Heart right ventricle (tissue), 16 donors: ENCODE measurements around the gene CEP57. TPM values are rescaled to one million over a fixed set of nuclear protein-coding genes. Genes with fewer than 3 reads are reported as not detected.
A peak's percentile ranks its signal among the peaks of the same experiment; 100 is the strongest.

Experiments
- ATAC-seq, 8 donors: fragments of 200-7000 bp; cut with Tn5 transposase; one replicate each; pipeline ENCODE4 v1.9.1; 2020; ENCODE audit warnings: mild to moderate bottlenecking in 8 of 8, moderate library complexity in 8 of 8, moderate number of reproducible peaks in 1 of 8
- DNase-seq, 2 donors: peaks; one replicate each; pipeline ENCODE4 v3.0.0-alpha.2; 2020
- H3K27ac ChIP-seq, 10 donors: fragments of 200-600 bp; sonication (generic) in 2 of 10; one replicate each; pipeline versions ENCODE4 v1.5.0 to v1.8.0; 2020 to 2022; ENCODE audit warnings: mild to moderate bottlenecking in 3 of 10
- H3K27me3 ChIP-seq, 7 donors: fragments of 200-600 bp; one replicate each; pipeline ENCODE4 v1.8.0; 2021 to 2022; ENCODE audit warnings: mild to moderate bottlenecking in 2 of 7
- H3K36me3 ChIP-seq, 9 donors: fragments of 200-600 bp; sonication (generic) in 1 of 9; one replicate each; pipeline versions ENCODE4 v1.5.0 to v1.8.0; 2020 to 2022; ENCODE audit warnings: mild to moderate bottlenecking in 2 of 9
- H3K4me1 ChIP-seq, 9 donors: fragments of 200-600 bp; sonication (generic) in 1 of 9; one replicate each; pipeline versions ENCODE4 v1.5.0 to v1.8.0; 2020 to 2022; ENCODE audit warnings: mild to moderate bottlenecking in 4 of 9
- H3K4me3 ChIP-seq, 10 donors: fragments of 200-600 bp; sonication (generic) in 2 of 10; one replicate each; pipeline versions ENCODE4 v1.5.0 to v1.8.0; 2020 to 2022; ENCODE audit warnings: mild to moderate bottlenecking in 7 of 10, moderate library complexity in 2 of 10
- H3K9me3 ChIP-seq, 11 donors: fragments of 200-600 bp in 10 of 11; sonication (generic) in 2 of 11; one replicate each; pipeline versions ENCODE4 v1.5.0 to v1.8.0; 2013 to 2022; ENCODE audit warnings: mild to moderate bottlenecking in 2 of 11, control low read depth in 1 of 11, moderate library complexity in 1 of 11
- WGBS, 2 donors: extraction: QIAGEN DNeasy Blood & Tissue Kit; methylation state at CpG; one replicate each; pipeline ENCODE4 v1.1.7; 2013; ENCODE audit warnings: inconsistent platforms in 1 of 2; 5-methylcytosine and 5-hydroxymethylcytosine counted together
- intact Hi-C, 10 donors: fragments of 100-400 bp; cut with DNase I; formaldehyde crosslinking; loops; one replicate each; pipeline versions ENCODE4 v1.11.1 to v1.14.2; 2022
- polyA plus RNA-seq, 2 donors: library from polyadenylated mRNA; stranded (reverse); fragments of 200-250 nt; gene quantifications; one replicate each; pipeline ENCODE4 v1.2.3, GENCODE V29; 2013
- total RNA-seq, 10 donors: library from RNA; stranded (reverse); fragmentation: NEBNext Ultra II Directional in 3 of 10; extraction: Animal tissue kit (Norgen Biotek cat#: 25700) in 3 of 10; gene quantifications; one replicate each; pipeline versions ENCODE4 v1.2.1 to v1.2.4, GENCODE V29; 2021 to 2023
- TF ChIP-seq, protein P1 (sequence below), 9 donors: fragments of 200-600 bp; sonication (generic) in 2 of 9; IDR thresholded peaks; one replicate each; pipeline versions ENCODE4 v1.5.0 to v1.8.0; 2021 to 2022; ENCODE audit warnings: antibody characterized with exemption in 9 of 9, mild to moderate bottlenecking in 5 of 9, moderate library complexity in 1 of 9
- donor health status: Arrhythmogenic right ventricular cardiomyopathy.
- donor health status: ischemic (EF 13 %, LVEDD 7.1; RV severe dilation, severe dysfunction).
- donor health status: healthy with polysubstance abuse.
- donor health status: DM: no; HTN: yes; CAD: no.
- donor health status: DM: no; HTN: no; CAD: no.
- donor health status: ischemic (EF 25% LVEDD 6.9; RV normal size, moderate dysfunction).
- donor health status: ischemic (EF 25% LVEDD 5.7; RV mildly dilated, moderate dysfunction).
- donor health status: healthy.
- donor health status: DM: yes; HTN: yes; CAD: no.
- donor health status: Ischemic cardiomyopathy.
- donor health status: ischemic (EF 35%, LVEDD 5.7; RV mildly dilated, moderate dysfunction).
- donor health status: nonischemic (EF 11% LVEDD 7.7; RV severe dilation, severe dysfunction).
- donor health status: DM: yes; HTN: yes; CAD: no.
- donor health status: PGD.
- donor health status: ischemic (EF 29% LVEDD 5.4; RV normal size, mild dysfunction).
- donor health status: nonischemic (EF 23%, LVEDD 6.1; RV moderate dilation, normal function).

CEP57 gene
- total and polyA plus RNA-seq, 12 donors, result 9.1 to 28.5 (median 24.5) TPM

DNA sequence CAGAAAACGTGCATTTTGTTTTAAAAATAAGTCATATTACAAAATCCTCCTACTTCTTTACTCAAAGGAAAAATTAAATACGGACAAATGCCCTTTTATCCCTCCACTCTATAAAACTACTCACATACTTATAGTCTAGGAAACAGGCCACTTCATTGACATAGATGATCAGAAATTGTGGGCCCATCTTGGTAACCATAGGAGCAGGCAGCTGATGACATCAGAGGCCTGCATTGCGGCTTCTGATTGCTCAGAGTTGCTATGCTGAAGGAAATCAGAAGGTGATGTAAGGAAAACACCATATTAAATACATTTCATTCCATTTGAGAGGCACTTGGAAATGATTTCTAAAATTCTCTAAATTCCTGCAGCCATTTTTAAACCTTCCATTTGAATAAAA lies 27.8 kb upstream of the CEP57 start:
- Histone ChIP-seq H3K27me3 (peaks cover 0 to 5% (median 0%) of the 10 kb centered on the region in 7 donors), H3K36me3 (peaks cover 0 to 4% (median 0%) of the 10 kb centered on the region in 9 donors), H3K9me3 (no peaks in the 10 kb centered on the region), H3K27ac (no peak overlapping the region), H3K4me1 (peaks cover 0 to 10% (median 0%) of the 10 kb centered on the region in 9 donors), H3K4me3 (no peak overlapping the region)
- ATAC-seq, result no peak
- no peak for DNase-seq
- TF ChIP-seq, protein P1, sequence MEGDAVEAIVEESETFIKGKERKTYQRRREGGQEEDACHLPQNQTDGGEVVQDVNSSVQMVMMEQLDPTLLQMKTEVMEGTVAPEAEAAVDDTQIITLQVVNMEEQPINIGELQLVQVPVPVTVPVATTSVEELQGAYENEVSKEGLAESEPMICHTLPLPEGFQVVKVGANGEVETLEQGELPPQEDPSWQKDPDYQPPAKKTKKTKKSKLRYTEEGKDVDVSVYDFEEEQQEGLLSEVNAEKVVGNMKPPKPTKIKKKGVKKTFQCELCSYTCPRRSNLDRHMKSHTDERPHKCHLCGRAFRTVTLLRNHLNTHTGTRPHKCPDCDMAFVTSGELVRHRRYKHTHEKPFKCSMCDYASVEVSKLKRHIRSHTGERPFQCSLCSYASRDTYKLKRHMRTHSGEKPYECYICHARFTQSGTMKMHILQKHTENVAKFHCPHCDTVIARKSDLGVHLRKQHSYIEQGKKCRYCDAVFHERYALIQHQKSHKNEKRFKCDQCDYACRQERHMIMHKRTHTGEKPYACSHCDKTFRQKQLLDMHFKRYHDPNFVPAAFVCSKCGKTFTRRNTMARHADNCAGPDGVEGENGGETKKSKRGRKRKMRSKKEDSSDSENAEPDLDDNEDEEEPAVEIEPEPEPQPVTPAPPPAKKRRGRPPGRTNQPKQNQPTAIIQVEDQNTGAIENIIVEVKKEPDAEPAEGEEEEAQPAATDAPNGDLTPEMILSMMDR (IDR thresholded peaks at IDR 0.05), result no peak
- intact Hi-C loops, result loop anchor here in 8 of 10 donors (2.0 to 10.0 kb wide), 10 partner anchors 48 to 788 kb away; partner anchors contain the start of genes CWC15 (in 4 of the 8), KDM4D (in 4 of the 8), SRSF8 (in 4 of the 8) and SESN3 (in 1 of the 8)
- 94 to 95% methylated on average over 3 of the region's 3 CpGs for WGBS, 2 donors

DNA sequence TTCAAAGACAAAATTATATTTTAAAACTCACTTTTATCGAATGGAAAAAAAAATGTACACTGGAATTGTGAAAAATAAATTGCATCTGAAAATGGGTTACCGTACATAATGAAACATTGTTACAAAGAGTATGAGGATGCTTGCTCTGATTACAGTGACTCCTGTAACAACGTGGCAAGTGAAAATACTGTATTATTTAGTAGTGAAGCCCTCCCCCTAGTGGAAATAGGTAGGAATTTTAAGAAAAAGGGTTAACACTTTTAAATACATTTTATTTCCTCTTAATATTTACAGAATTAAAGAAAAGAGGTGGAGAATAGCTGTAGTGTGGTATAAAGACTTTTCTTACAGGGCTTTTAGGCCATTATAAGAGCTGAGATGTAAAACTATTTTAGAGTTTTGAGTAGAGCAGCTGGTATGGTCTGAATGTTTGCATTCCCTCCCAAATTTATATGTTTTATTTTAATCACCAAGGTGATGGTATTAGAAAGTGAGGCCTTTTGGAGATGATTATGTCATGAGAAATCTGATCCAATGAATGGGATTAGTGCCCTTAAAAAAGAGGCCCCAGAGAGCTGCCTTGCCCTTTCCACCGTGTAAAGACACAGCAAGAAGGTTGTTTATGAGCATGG lies 25.9 kb upstream of the CEP57 start:
- DNase-seq, result no peak
- H3K36me3 ChIP-seq, result peaks cover 0 to 22% (median 0%) of the 10 kb centered on the region in 9 donors
- H3K4me1 ChIP-seq, result peaks cover 0 to 12% (median 0%) of the 10 kb centered on the region in 9 donors
- H3K4me3 ChIP-seq, result no peak overlapping the region
- WGBS, 2 donors, result 16 to 20% methylated on average over 4 of the region's 4 CpGs
- peak in 6 of 8 donors; percentile 50 to 74 (median 58) for ATAC-seq
- peaks cover 0 to 5% (median 0%) of the 10 kb centered on the region in 7 donors for H3K27me3 ChIP-seq
- H3K27ac ChIP-seq, result no peak overlapping the region
- intact Hi-C loops, result loop anchor here in 9 of 10 donors (1.0 to 10.0 kb wide), 11 partner anchors 50 to 790 kb away; partner anchors contain the start of genes CWC15 (in 4 of the 9), KDM4D (in 4 of the 9), SRSF8 (in 4 of the 9) and SESN3 (in 1 of the 9)
- TF ChIP-seq, protein P1 (IDR thresholded peaks at IDR 0.05), result peak; percentile 44 to 80 (median 74)
- H3K9me3 ChIP-seq, result no peaks in the 10 kb centered on the region

DNA sequence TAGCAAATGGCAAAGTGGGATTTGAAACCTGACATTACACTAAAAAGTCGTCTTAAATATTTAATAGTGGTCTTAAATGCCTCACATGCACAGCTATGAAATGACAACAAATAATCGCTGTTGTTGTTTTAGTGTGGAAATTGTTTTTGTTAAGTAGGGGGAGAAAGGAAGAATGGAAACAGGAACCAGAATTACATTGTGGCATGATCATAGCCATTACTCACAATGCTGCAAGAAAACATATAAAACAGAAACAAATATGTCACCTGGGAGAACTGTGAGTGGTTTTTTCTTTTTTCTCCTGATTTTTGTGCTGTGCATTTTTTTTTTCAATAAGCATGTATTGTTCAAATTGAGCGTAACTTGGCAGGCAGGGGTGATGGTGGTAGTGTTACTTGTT lies 23.6 kb upstream of the CEP57 start:
- H3K27ac ChIP-seq, result no peak overlapping the region
- H3K36me3 ChIP-seq, result peaks cover 0 to 46% (median 5%) of the 10 kb centered on the region in 9 donors
- peaks cover 0 to 12% (median 0%) of the 10 kb centered on the region in 9 donors for H3K4me1 ChIP-seq
- ATAC-seq (no peak), DNase-seq (no peak)
- no peak overlapping the region for H3K4me3 ChIP-seq
- H3K9me3 ChIP-seq, result no peaks in the 10 kb centered on the region
- intact Hi-C loops, result loop anchor here in 7 of 10 donors (5.0 to 10.0 kb wide), 7 partner anchors 52 to 792 kb away; partner anchors contain the start of genes CWC15 (in 4 of the 7), KDM4D (in 4 of the 7), SRSF8 (in 2 of the 7) and SESN3 (in 1 of the 7)
- TF ChIP-seq, protein P1 (IDR thresholded peaks at IDR 0.05), result no peak
- 90% methylated on average over 3 of the region's 3 CpGs for WGBS, 2 donors
- no peaks in the 10 kb centered on the region for H3K27me3 ChIP-seq

DNA sequence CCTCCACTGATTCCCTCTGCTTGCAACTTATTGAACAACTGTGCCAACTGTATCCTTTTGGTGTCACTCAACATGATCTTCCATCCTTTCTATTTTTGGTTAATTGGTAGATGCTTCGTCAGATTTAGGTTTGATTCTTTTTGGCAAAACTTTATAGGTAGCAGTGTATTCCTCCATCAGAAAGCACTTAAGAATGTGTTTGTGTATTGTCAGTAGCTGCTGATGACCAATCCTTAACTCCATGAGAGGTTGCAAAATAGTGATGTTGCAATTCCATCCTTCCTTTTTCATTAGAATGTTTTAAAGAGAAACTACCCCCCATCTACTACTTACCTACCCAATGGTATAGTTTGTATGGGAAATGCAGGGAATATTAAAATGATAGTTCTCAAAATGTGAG lies 22.8 kb upstream of the CEP57 start:
- TF ChIP-seq, protein P1 (IDR thresholded peaks at IDR 0.05), result no peak
- no peaks in the 10 kb centered on the region for H3K9me3 ChIP-seq
- peaks cover 0 to 54% (median 5%) of the 10 kb centered on the region in 9 donors for H3K36me3 ChIP-seq
- H3K4me1 ChIP-seq, result peaks cover 0 to 12% (median 0%) of the 10 kb centered on the region in 9 donors
- ATAC-seq, result peak in 2 of 8 donors; percentile 17 to 52
- DNase-seq, result no peak
- no peak overlapping the region for H3K4me3 ChIP-seq
- 74 to 78% methylated on average over 1 of the region's 1 CpG for WGBS, 2 donors
- H3K27ac ChIP-seq, result peak overlapping the region in 1 of 10 donors; percentile 17
- intact Hi-C loops, result loop anchor here in 7 of 10 donors (5.0 to 10.0 kb wide), 7 partner anchors 53 to 793 kb away; partner anchors contain the start of genes CWC15 (in 4 of the 7), KDM4D (in 4 of the 7), SRSF8 (in 2 of the 7) and SESN3 (in 1 of the 7)
- H3K27me3 ChIP-seq, result no peaks in the 10 kb centered on the region
